ENCODE data around the gene PFAS.

Gene PFAS

DNA sequence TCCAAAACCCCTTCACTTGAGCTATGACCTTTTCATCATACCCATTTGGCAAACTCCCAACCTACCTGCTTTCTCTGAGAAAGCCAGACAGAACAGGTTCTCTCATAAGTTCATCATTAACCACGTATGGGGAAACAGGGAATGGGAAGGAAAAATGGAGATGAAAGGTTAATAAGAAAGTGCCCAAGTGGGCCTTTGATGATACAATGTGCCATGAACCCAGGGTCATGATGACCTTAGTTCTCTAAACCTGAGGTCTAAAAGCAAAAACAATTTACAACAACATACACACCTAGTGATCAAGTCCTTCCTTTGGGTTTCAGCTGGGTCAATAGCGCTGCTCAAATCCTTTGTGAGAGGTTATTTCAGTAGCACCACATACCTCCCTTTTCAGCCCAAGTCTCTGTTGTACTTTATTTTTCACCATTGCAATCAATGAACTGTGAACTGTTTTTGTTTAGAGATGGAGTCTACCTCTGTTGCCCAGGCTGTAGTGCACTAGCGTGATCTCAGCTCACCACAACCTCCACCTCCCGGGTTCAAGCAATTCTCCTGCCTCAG lies 24.9 kb downstream of the PFAS start:
- no peak for DNase-seq

DNA sequence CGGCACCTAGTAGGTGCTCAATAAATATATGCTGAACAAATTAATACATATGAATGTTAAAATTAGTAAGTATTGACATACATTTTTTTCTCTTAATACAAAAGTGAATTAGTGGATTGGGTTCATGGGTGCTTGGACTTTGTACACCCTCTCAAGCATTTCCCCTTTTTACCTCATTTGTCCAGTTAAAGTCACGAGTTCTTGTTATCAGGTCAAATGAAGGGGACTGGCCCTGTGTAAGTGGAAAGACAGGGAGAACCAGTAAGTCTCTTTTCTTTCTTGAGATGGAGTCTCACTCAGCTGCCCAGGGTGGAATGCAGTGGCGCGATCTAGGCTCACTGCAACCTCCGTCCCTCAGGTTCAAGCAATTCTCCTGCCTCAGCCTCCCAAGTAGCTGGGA lies 25.7 kb downstream of the PFAS start:
- no peak for DNase-seq

DNA sequence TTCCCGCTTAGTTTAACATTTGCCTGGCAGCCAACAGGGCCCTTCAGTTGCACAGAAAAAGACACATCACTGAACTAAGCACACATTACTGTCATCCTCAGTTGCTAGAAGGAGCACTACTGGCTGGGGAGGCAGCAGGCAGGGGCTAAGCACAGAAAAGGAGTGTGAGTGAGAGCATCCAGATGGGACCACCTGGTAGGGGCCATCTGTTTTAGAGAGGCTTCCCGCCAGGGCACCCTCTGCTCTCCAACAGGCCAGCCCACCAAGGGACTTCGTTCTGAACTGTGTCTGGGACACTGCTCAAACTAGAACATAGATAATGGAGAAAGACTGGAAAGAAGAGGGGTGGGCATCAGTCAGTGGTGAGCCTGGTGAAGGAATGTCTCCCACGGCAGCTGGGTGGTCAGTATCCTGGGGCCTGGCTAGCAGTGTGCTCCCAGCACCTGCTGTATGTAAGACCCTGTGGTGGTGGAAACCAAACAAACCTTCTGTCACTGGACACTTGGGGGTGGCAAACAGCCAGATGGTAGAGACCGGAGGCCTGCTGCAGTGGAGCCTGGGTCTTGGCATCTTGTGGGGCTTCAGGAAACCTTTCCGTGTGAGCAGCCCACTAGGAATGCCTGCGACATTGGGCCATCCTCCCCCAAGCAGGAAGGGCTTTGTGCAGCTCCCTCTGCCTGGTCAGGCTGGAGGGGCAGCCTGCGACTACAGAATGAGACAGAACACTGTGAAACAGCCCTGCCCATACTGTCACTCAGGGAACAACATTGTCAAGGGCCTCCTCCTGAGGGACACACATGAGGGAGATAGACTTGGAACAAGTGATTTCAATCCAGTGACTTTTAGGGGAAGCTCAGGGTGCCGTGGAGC lies 26.6 kb downstream of the PFAS start:
- peak; percentile 24 for DNase-seq

DNA sequence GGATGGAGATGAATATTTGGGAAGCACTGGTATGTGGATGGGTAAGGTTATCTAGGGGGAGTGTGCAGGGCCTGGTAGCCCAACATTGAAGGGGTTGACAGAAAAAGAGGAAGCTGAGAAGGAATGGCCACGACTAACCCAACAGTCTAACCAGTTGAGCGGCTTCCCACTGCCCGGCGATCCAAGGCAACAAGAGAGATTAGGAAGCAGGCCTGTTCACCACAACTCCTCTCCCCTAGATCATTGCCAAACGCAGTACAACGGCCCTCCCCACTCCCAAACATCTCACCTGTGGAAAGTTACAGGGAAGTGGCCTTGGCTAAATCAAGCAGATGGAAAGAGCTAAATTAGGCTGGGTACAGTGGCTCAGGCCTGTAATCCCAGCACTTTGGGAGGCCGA lies 28.2 kb downstream of the PFAS start:
- no peak for DNase-seq

DNA sequence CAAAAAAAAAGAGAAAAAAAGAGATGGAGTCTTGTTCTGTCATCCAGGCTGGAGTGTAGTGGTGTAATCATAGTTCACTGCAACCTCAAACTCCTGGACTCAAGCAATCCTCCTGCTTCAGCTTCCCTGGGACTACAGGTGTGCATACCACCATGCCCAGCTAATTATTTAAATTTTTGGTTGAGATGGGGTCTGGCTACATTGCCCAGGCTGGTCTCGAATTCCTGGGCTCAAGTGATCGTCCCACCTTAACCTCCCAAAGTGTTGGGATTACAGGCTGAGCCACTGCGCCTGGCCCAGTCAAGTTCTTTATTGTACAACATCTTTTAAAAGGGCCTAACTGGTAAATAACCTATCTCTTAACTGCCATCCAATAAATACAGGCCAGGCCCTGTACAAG lies 33.3 kb downstream of the PFAS start:
- DNase-seq = no peak

DNA sequence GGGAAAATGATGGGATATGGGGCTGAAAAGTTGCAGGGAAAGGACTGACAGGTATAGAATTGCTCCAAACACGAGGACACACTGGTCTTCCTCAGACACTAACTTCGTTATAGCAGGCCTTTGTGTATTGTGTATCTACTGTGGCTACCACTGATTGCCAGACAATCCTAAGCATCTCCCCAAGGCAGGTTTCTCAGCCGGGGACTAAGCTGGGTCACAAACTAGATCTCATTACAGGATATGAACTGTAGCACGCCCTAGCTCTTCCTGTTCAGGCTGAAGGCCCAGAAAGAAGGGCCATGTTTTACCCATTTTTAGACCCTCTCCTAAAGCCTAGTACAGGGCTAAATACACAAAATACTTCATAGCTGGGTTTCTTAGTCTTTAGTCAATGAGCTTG lies 34.3 kb downstream of the PFAS start:
- no peak for DNase-seq

DNA sequence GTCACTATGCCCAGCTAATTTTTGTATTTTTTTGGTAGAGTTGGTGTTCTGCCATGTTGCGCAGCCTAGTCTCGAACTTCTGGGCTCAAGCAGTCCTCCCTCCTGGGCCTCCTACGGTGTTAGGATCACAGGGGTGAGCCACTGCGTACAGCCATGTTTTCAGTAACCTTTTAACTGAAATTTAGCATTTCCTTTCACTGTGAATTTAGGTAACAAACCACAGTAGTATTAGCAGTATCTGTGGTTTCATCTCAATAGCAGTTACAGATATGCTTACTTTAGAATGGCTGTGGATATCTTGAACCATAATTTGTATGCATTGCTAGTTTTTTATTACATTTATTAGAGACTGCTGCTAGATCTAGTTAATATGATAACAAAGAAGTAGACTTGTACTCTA lies 35.0 kb downstream of the PFAS start:
- DNase-seq = no peak

DNA sequence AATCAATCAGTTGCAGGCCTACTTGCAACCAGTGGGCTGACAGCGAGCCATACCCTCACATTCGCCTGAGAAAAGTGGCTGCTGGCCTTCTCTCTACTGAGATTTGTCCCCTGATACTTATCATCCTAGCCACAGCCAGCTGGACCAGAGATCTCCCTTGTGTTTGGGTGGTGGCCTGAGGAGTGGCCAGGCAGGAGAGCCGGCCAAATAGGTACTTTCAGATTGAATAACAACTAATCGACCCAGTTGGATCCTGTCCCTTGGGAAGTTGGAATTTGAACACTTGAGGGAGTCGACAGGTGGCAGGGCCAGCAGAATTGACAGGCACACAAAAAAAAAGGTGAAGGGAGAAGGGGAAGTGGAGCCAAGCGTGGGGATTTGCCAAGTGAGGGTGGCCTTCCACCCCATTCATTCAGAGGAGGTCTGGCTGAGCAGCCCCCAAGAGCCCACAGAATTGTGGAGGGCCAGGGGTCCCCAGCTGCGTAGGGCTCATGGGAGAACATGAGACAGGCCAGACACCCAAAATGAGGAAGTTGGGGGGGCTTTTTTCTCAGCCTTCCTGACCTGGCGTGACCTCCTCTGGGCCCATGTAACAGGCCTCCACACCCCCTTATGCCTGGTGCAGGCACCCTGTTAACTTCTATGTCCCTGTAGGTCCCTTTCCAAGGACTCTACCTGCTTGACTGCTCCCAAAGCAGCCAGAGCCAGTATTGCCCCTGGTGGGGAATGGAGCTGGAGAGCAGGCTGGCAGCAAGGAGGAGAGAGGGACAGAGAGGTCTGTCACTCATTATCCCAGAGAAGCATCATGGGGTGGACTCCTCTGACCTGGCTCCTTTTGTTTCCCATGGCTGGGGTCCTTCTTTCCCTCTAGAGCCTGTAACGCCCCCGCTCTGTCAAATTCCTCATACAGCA lies 36.4 kb downstream of the PFAS start:
- DNase-seq = no peak

DNA sequence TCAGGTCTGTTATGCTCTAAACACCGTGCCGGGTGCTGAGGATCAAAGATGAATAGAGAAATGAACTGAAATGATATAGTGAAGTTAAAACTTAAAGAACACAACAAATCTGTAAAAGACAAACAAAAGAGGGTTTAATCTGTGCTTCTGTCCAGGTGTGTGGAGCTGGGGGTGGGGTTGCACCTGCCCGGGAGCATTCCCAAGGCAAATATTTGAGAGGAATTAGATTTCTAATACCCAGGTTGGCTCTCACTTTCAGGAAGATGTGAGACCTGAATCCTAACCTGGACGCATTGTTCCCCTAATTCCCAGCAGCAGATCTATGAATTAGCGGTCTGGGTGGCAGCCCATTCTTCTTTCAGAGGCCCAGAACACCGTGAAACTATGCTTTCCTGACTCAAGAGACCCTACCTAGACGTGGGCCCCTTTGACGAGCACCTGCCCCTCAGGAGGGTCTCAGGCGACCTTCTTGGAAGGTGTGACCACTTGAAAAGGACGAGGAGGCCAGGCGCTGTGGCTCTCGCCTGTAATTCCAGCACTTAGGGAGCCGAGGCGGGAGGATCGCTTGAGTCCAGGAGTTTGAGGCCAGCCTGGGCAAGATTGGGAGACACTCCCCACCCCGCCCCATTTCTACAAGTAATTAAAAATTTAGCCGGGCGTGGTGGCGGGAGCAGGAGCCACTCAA lies 38.7 kb downstream of the PFAS start:
- DNase-seq = no peak

DNA sequence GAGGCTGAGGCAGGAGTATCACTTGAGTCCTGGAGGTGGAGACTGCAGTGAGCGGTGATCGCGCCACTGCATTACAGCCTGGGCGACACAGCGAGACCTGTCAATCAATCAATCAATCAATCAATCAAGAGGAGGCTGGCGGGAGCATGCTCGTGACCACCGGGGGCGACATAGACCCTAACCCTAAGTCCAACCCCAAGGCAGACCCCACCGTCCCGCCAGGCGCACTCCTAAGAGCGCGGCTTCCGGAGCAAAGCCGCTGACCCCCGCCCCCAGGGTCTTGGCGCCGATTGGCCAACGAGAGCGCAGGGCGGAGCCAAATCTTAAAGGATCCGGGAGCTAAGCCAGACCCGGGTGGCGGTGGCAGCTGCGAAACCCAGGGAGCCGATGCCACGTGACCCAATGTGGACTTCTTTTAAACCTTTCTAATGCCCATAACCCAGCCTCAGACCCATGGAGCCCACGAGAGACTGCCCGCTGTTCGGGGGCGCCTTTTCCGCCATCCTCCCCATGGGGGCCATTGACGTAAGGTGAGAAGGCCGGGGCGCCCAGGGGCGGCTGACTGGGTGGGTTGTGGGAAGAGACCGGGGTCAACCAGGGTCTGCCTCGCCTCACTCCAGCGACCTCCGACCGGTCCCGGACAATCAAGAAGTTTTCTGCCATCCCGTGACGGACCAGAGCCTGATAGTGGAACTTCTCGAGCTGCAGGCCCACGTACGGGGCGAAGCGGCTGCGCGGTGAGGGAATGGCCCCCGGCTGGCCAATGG lies 39.4 kb downstream of the PFAS start, which contains the start of gene RANGRF:
RANGRF (plus strand) TSS at position 335 of the 767 bp plus-strand sequence; CDS start at position 454, 119 bp downstream.
- DNase-seq = peak; percentile 96

DNA sequence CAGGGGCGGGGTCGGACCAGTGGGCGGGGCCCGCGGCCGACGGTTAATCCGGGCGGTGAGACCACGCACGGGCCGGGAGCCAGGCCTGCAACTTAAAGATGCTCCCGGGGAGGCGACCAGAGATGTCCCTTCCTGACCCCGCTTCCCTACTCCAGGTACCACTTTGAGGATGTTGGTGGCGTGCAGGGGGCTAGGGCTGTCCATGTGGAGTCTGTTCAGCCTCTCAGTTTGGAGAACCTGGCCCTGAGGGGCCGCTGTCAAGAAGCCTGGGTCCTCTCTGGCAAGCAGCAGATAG lies 40.0 kb downstream of the PFAS start:
- DNase-seq = no peak

DNA sequence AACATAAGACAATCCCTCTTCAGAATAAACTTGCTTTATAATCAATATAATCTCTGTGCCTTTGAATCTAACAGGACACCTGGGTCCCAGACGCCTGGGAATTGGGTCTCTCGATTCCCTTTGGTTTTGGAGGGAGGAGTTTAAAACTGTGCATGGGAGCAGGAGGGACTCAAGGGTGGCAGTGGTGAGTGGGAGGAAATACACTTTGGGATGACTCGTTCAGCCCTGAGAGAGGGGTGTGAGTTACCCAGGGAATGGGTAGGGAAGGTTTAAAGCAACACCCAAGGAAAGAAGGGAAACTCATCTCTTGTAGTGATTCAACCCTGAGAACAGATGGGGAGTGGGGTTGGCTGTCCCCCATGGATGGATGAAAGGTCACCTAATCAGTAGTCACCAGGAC lies 41.0 kb downstream of the PFAS start:
- no peak for DNase-seq

DNA sequence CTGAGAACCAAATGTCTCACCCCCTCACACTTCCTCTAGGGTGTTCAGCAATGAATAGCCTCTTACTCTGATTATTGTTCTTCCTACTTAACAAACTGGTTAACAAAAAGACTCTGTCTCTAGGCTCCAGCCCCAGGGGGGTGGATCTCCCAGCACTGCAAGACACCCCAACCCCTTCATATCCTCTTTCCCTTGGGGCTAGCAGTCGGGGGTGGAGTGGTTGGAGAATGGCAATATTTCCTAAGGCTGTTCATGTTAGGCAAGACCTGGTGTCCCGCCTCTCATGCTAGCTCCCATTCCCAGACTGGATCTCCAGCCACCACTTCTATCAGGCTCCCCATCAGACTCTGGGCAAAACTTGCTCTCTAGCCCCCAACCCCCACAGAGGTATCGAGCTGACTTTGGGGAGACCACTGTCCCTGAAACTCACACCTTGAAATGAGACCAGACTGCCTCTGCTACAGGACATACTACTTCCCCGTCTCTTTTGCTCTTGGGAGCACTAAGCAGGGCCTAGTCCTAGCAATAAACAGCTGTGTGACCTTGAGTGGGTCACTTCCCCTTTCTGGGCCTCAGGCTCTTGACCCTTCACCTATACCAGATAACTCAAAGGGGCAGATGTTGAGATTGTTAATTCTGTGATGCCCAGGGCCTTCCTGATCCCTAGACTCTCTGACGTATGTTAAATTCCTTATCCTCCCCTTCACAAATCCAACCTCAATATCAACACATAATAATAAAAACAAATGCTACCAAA lies 43.7 kb downstream of the PFAS start:
- DNase-seq = no peak

DNA sequence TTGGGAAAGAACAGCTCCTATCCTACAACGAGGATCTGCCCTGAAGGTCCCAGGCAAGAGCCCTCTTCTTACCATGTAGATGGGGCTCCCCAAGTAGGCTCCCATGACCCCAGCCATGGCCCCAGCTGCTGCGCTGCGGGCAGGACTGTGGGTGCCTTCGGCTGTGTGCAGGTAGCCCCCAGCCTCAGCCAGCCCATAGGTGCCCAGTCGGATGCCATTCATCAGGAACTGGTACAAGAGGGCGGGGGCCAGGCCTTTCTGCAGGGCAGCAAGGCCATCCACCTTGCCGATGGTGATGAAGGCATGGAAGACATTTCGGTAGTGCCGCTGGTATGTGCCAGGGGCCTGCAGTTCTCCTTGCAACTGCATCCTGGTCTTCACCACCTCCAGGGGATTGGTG lies 45.3 kb downstream of the PFAS start:
- DNase-seq = no peak

DNA sequence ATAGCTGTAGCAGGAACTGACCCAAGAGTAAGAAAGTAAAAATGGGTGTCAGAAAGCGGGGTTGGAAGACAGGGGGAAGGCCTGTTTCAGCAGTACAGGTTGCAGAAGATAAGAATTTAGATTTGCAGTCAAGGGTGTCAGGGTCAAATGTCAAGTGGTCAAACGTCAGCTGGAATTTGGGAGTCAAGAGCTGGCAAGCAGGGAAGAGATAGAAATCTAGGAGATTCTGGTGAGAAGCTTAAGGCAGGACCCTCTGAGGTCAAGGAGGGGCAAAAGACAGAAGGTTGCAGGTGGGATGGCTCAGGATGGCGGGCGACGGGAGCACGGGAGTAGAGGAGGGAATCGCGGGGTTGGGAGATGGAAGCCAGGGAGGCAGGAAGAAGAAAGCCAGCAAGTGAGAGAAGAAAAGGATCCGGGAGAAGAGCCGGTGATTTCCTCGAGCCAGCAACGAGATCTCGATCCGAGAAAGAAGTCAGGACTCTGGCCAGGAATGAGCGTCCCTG lies 45.8 kb downstream of the PFAS start:
- DNase-seq = no peak

DNA sequence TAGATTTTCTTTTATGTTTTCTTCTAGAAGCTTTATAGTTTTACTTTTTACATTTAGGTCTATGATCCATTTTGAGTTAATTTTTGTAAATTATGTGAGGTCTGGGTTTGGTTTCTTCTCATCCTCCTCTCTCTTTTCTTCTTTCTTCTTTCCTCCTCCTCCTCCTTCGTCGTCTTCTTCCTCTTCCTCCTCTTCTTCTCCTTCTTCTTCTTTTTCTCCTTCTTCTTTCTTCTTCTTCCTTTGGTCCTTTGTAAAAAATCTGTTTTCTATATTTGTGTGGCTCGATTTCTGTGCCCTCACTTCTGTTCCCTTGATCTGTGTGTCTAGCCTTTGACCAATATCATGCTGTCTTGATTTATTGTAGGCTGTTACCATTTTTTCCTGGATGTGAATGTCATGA lies 51.1 kb downstream of the PFAS start:
- no peak for DNase-seq

DNA sequence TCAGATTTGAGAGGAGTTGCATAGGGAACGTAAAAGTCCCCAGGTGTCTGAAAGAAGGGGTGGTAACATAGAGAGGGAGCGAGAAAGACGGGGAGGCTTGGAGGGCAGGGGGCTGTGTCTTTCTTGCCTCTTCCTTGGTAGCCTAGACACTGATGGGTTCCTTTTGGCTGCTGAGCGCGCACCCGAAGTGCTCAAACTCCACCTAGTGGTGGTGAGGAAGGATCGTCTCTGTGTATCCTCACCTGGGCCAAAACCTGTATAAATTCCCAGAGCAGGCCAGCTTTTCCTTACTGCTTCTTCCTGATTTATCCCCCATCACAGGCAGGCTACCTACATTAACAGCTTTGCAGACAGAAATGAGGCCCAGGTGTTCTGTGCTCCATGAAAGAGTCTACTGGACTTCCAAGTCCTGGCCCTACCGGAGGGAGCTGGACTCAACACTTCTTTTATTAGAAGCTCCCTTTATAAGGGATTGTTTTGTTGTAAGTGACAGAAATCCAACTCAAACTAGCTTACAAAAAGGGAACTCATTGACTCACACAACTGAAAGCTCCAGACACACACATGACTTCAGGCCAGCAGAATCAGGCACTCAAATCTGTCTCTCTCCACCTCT lies 51.6 kb downstream of the PFAS start:
- peak; percentile 83 for DNase-seq

DNA sequence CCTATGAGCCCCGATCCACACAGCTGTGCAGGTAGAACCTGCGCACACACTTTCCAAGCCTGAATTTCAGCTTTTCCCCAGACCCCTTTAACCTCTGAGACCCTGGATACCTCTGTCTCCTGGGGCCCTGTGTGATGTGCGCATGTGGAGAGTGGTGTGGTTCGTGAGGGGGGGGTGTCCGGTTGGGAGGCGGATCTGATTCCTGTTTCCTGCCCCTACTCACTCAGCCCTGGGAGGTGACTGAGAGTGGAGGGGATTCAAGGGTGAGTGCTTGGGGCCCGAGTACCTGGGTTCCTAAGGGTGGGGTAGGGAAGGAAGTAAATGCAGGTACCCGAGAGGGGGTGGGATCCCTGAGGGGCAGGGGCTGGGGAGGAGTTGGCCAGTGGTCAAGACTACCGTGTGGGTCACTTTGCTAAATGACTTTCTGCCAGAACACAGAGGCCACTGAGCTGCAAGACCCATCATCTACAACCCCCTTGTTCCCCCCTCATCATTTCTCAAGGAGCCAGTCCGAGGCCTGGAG lies 61.6 kb downstream of the PFAS start:
- no peak for DNase-seq

DNA sequence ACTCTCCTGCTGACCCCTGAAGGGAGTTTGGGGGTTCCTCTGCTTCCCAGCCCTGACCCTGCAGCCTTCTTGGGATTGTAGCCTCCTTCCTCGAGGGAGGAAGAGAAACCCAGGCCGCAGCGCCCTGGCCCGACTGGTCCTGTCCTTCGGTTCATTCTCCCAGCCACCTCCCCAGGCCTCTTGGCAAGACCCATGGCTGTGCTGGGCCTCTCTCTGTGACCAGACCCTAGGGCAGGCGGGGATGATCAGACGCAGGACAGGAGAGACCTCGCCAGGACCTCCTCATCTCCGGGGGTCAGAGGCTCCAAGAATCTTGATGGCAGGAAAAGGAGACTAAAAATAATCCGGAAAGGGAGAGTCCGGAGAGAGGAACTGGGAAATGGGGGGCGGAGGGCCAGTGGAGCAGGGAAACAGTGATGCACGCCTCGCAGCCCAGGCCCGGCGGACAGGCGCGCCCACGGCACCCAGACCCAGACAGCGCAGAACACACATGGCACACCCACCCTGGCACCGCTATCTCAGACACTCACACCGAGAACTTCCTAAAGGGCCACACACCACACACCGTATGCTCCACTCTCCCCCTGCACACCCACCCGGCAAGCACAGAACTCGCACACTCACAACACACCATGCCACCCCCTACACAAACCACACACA lies 62.2 kb downstream of the PFAS start:
- no peak for DNase-seq

DNA sequence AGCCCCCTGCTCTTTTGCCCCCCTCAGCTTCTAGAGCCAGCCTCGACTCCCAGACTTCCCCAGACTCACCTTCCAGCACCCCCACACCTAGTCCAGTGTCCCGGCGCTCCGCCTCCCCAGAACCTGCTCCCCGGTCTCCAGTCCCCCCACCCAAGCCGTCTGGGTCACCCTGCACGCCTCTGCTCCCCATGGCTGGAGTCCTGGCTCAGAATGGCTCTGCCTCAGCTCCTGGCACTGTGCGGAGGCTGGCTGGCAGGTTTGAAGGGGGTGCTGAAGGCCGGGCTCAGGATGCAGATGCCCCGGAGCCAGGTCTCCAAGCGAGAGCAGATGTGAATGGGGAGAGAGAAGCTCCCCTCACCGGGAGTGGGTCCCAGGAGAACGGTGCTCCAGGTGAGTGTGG lies 63.2 kb downstream of the PFAS start:
- DNase-seq = no peak
